ENCODE measurements around the gene CEP192. TPM values are rescaled to one million over a fixed set of nuclear protein-coding genes. Genes with fewer than 3 reads are reported as not detected.

CEP192 gene
- total RNA-seq, 1 experiment from 2014 or later, result 24.3 TPM

- DNase-seq (ENCODE audit: low read depth, low spot score) (no peak), ATAC-seq (no peak)
- RAD21 ChIA-PET (ENCODE audit: low non-redundant PET in 1 of 2, low total read pairs in 2 of 2, uncharacterized antibody in 2 of 2, unreplicated experiment in 2 of 2), result no interaction called here
- no peaks in the 10 kb centered on the region for H3K27me3 ChIP-seq (ENCODE audit: insufficient read depth, low read length)
- H4K20me1 ChIP-seq (ENCODE audit: insufficient read depth), result no peaks in the 10 kb centered on the region
- no TSS peak for BruUV-seq (replicated peaks)
- no peak overlapping the region for H3K27ac ChIP-seq (ENCODE audit: low read depth, low read length)
- TF ChIP-seq EZH2 (IDR thresholded peaks at IDR 0.05) (no peak), EGR1 (IDR thresholded peaks at IDR 0.05; ENCODE audit: low read depth) (no peak), CBX3 (IDR thresholded peaks at IDR 0.05; ENCODE audit: low read depth) (no peak), RAD21 (IDR thresholded peaks at IDR 0.05; ENCODE audit: low read depth) (no peak), ZNF274 (IDR thresholded peaks at IDR 0.05; ENCODE audit: low read depth, low read length) (no peak), ATF3 (IDR thresholded peaks at IDR 0.05) (no peak), TCF7L2 (IDR thresholded peaks at IDR 0.05; ENCODE audit: borderline replicate concordance, extremely low read depth, insufficient read depth, insufficient read length) (no peak), POLR2AphosphoS5 (IDR thresholded peaks at IDR 0.05; ENCODE audit: low read depth, low read length) (no peak), ZBTB33 (IDR thresholded peaks at IDR 0.05; ENCODE audit: extremely low read depth, insufficient replicate concordance, low read length) (no peak), CEBPB (IDR thresholded peaks at IDR 0.05; ENCODE audit: low read depth) (no peak), ZFX (IDR thresholded peaks at IDR 0.05) (no peak), EZH2phosphoT487 (IDR thresholded peaks at IDR 0.05; ENCODE audit: borderline replicate concordance) (no peak), ELF1 (IDR thresholded peaks at IDR 0.05; ENCODE audit: borderline replicate concordance, low read depth) (no peak), POLR2A (IDR thresholded peaks at IDR 0.05; ENCODE audit: borderline replicate concordance, extremely low read depth, insufficient read depth, insufficient read length) (no peak), SIN3A (IDR thresholded peaks at IDR 0.05; ENCODE audit: low read depth) (no peak), SP1 (IDR thresholded peaks at IDR 0.05; ENCODE audit: low read depth) (no peak), JUND (IDR thresholded peaks at IDR 0.05) (no peak)
- TF ChIP-seq, protein P1, sequence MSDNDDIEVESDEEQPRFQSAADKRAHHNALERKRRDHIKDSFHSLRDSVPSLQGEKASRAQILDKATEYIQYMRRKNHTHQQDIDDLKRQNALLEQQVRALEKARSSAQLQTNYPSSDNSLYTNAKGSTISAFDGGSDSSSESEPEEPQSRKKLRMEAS (IDR thresholded peaks at IDR 0.05), result no peak
- TF ChIP-seq, protein P2, sequence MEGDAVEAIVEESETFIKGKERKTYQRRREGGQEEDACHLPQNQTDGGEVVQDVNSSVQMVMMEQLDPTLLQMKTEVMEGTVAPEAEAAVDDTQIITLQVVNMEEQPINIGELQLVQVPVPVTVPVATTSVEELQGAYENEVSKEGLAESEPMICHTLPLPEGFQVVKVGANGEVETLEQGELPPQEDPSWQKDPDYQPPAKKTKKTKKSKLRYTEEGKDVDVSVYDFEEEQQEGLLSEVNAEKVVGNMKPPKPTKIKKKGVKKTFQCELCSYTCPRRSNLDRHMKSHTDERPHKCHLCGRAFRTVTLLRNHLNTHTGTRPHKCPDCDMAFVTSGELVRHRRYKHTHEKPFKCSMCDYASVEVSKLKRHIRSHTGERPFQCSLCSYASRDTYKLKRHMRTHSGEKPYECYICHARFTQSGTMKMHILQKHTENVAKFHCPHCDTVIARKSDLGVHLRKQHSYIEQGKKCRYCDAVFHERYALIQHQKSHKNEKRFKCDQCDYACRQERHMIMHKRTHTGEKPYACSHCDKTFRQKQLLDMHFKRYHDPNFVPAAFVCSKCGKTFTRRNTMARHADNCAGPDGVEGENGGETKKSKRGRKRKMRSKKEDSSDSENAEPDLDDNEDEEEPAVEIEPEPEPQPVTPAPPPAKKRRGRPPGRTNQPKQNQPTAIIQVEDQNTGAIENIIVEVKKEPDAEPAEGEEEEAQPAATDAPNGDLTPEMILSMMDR (IDR thresholded peaks at IDR 0.05 in 2 of 3, conservative IDR thresholded peaks at IDR 0.05 in 1 of 3; ENCODE audit: borderline replicate concordance in 1 of 3, insufficient read depth in 1 of 3, low read depth in 2 of 3, low read length in 2 of 3), result no peak
- TF ChIP-seq, protein P3, sequence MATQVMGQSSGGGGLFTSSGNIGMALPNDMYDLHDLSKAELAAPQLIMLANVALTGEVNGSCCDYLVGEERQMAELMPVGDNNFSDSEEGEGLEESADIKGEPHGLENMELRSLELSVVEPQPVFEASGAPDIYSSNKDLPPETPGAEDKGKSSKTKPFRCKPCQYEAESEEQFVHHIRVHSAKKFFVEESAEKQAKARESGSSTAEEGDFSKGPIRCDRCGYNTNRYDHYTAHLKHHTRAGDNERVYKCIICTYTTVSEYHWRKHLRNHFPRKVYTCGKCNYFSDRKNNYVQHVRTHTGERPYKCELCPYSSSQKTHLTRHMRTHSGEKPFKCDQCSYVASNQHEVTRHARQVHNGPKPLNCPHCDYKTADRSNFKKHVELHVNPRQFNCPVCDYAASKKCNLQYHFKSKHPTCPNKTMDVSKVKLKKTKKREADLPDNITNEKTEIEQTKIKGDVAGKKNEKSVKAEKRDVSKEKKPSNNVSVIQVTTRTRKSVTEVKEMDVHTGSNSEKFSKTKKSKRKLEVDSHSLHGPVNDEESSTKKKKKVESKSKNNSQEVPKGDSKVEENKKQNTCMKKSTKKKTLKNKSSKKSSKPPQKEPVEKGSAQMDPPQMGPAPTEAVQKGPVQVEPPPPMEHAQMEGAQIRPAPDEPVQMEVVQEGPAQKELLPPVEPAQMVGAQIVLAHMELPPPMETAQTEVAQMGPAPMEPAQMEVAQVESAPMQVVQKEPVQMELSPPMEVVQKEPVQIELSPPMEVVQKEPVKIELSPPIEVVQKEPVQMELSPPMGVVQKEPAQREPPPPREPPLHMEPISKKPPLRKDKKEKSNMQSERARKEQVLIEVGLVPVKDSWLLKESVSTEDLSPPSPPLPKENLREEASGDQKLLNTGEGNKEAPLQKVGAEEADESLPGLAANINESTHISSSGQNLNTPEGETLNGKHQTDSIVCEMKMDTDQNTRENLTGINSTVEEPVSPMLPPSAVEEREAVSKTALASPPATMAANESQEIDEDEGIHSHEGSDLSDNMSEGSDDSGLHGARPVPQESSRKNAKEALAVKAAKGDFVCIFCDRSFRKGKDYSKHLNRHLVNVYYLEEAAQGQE (IDR thresholded peaks at IDR 0.05; ENCODE audit: low read depth), result no peak
- H2AFZ ChIP-seq (ENCODE audit: low read depth, low read length, poor library complexity, severe bottlenecking), result no peak overlapping the region
- no peaks in the 10 kb centered on the region for H3K4me1 ChIP-seq (ENCODE audit: control insufficient read depth in 1 of 2, insufficient read depth in 2 of 2, low read length in 2 of 2)
- H3K4me2 ChIP-seq (ENCODE audit: low read length), result no peak overlapping the region
- CTCF ChIA-PET, result no interaction called here
- H3K79me2 ChIP-seq (ENCODE audit: insufficient read depth, low read length), result no peaks in the 10 kb centered on the region
- H3K9me3 ChIP-seq (ENCODE audit: control insufficient read depth in 1 of 2, insufficient read depth in 1 of 2, low read depth in 1 of 2, low read length in 2 of 2), result no peaks in the 10 kb centered on the region
- H3K36me3 ChIP-seq (ENCODE audit: control insufficient read depth in 1 of 2, insufficient read depth in 2 of 2, low read length in 2 of 2), result peaks cover 7 to 24% of the 10 kb centered on the region in 2 experiments
- H3K9me2 ChIP-seq (ENCODE audit: insufficient read depth), result no peaks in the 10 kb centered on the region
- intact Hi-C loops (cut with micrococcal nuclease), result no loop called here
- H3K9ac ChIP-seq (ENCODE audit: low read length), result no peak overlapping the region
- H3K4me3 ChIP-seq (replicated peaks in 1 of 2; ENCODE audit: low read depth in 1 of 2, low read length in 2 of 2), result no peak overlapping the region
- POLR2A ChIA-PET, result no interaction called here
Observed at GRCh38 chr18:13076886-13077285, 85.7 kb downstream of the CEP192 start.
